Prostate gland (tissue), 2 donors: ENCODE results near the gene WDFY3.

Source experiments
- POLR2AphosphoS5 ChIP-seq: sonication (generic); formaldehyde crosslinking; IDR thresholded peaks from one replicate; pipeline ENCODE4 v1.6.1; 2017; ENCODE audit warnings: antibody characterized with exemption
- TF ChIP-seq, protein P1 (sequence below), 4 experiments: fragments of 200-600 bp in 2 of 4; fragments of 450-650 bp in 2 of 4; sonication (generic) in 2 of 4; IDR thresholded peaks; 1 replicate in 3 of 4; 2 replicates in 1 of 4; pipeline ENCODE4 v1.5.1; 2016 to 2019; ENCODE audit warnings: antibody characterized with exemption in 4 of 4, mild to moderate bottlenecking in 2 of 4, moderate library complexity in 2 of 4

DNA sequence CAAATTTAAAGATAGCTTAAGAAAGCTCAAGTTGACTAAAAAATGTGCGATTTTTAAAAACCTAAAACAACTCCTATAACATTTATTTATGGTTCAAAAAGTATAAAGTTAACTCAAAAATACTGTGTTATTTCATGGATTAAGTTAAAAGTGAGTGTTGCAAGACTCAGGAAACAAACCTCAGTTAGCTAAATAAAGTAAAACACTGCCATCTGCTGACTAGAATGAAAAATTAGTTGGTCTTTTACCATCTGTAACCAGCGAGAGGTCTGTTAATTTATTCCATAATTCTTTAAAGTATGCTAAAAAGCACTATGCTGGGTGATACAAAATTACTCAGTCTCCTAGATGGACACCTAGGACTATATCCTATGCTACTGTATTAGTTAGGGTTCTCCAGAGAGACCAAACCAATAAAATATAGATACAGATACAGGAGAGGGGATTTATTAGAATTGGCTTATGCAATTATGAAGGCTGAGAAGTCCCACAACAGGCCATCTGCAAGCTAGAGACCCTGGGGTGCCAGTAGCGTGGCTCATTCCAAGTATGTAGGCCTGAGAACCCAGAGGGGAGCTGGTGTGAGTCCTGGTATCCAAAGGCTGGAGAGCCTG is 4.9 kb upstream of the WDFY3 start:
- TF ChIP-seq, protein P1, sequence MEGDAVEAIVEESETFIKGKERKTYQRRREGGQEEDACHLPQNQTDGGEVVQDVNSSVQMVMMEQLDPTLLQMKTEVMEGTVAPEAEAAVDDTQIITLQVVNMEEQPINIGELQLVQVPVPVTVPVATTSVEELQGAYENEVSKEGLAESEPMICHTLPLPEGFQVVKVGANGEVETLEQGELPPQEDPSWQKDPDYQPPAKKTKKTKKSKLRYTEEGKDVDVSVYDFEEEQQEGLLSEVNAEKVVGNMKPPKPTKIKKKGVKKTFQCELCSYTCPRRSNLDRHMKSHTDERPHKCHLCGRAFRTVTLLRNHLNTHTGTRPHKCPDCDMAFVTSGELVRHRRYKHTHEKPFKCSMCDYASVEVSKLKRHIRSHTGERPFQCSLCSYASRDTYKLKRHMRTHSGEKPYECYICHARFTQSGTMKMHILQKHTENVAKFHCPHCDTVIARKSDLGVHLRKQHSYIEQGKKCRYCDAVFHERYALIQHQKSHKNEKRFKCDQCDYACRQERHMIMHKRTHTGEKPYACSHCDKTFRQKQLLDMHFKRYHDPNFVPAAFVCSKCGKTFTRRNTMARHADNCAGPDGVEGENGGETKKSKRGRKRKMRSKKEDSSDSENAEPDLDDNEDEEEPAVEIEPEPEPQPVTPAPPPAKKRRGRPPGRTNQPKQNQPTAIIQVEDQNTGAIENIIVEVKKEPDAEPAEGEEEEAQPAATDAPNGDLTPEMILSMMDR (IDR thresholded peaks at IDR 0.05): peak; percentile 46 to 80 (median 60)
- TF ChIP-seq POLR2AphosphoS5: peak; percentile 16
